K562 (cell line): ENCODE data around the gene DLGAP1. TPM values are rescaled to one million over a fixed set of nuclear protein-coding genes. Genes with fewer than 3 reads are reported as not detected.

Experiments used
- ATF1 ChIP-seq, 2 experiments: fragments of 450-650 bp in 1 of 2; IDR thresholded peaks; 2 replicates each; pipeline ENCODE4 v1.6.1; 2016; ENCODE audit warnings: missing compliant biosample characterization in 1 of 2, missing genetic modification characterization in 1 of 2
- BHLHE40 ChIP-seq: IDR thresholded peaks from 2 replicates; pipeline ENCODE4 v1.6.1; 2011; ENCODE audit warnings: low read length, improper control_type of control experiment
- CHD1 ChIP-seq: fragments of 200-600 bp; sonication (generic); IDR thresholded peaks from one replicate; pipeline ENCODE4 v1.6.1; 2012; ENCODE audit warnings: mild to moderate bottlenecking, moderate library complexity, low read length, inconsistent platforms
- ERF ChIP-seq: fragments of 450-650 bp; formaldehyde crosslinking; IDR thresholded peaks from 2 replicates; pipeline ENCODE4 v1.4.0; 2020; ENCODE audit warnings: mild to moderate bottlenecking, mixed read lengths
- HES1 ChIP-seq: fragments of 450-650 bp; IDR thresholded peaks from 2 replicates; pipeline ENCODE4 v1.6.1; 2016; ENCODE audit warnings: low read depth, mild to moderate bottlenecking, moderate library complexity
- HEY1 ChIP-seq: fragments of 250-450 bp; sonication (Bioruptor Pico); IDR thresholded peaks from 2 replicates; pipeline ENCODE4 v1.5.0; 2020; ENCODE audit warnings: mild to moderate bottlenecking, moderate library complexity, borderline replicate concordance
- NFE2 ChIP-seq: IDR thresholded peaks from 2 replicates; pipeline ENCODE4 v1.6.1; 2014; ENCODE audit warnings: antibody characterized with exemption, low read depth
- RBM22 ChIP-seq: fragments of 200-400 bp; formaldehyde crosslinking; IDR thresholded peaks from 2 replicates; pipeline ENCODE4 v1.6.1; 2018; ENCODE audit warnings: low read length, low read depth; ENCODE audit not compliant: poor library complexity, severe bottlenecking
- SAFB2 ChIP-seq: fragments of 200-400 bp; formaldehyde crosslinking; IDR thresholded peaks from 2 replicates; pipeline ENCODE4 v1.6.1; 2018; ENCODE audit warnings: borderline replicate concordance, low read length, low read depth, moderate library complexity; ENCODE audit not compliant: severe bottlenecking
- SNRNP70 ChIP-seq: fragments of 200-400 bp; formaldehyde crosslinking; optimal IDR thresholded peaks from 2 replicates; pipeline ENCODE3; 2017; ENCODE audit warnings: low read depth, low read length
- polyA plus RNA-seq, 8 experiments: library from polyadenylated mRNA; depleted of rRNA in 4 of 8; stranded (reverse) in 5 of 8; unstranded in 3 of 8; fragments of >200 nt; fragmentation: Nextera tagmentation in 2 of 8; fragmentation: Illumina TruSeq in 1 of 8; extraction: Ambion mirVana in 2 of 8; extraction: Trizol in 1 of 8; gene quantifications; 2 replicates each; pipeline versions ENCODE4 v1.2.1 to v1.2.3, GENCODE V29; 2011 to 2014; ENCODE audit warnings: inconsistent platforms in 1 of 8, missing spikeins in 1 of 8
- total RNA-seq, 7 experiments: library from RNA; depleted of rRNA in 6 of 7; stranded (reverse); fragments of >200 nt in 6 of 7; fragmentation: Illumina TruSeq in 2 of 7; extraction: Trizol in 2 of 7; gene quantifications; 2 replicates each; pipeline versions ENCODE4 v1.2.1 to v1.2.3, GENCODE V29; 2011 to 2021; ENCODE audit warnings: low replicate concordance in 1 of 7
- TF ChIP-seq, protein P1 (sequence below): sonication (generic); formaldehyde crosslinking; IDR thresholded peaks from 2 replicates; pipeline ENCODE4 v1.8.1; 2023; ENCODE audit warnings: mild to moderate bottlenecking, missing genetic modification reagents
- TF ChIP-seq, protein P2 (sequence below), 2 experiments: fragments of 450-650 bp; formaldehyde crosslinking in 1 of 2; IDR thresholded peaks; 2 replicates each; pipeline versions ENCODE4 v1.4.0 to v1.6.1; 2014 to 2020; ENCODE audit warnings: mild to moderate bottlenecking in 2 of 2, borderline replicate concordance in 1 of 2, low read depth in 1 of 2
- TF ChIP-seq, protein P3 (sequence below): IDR thresholded peaks from 2 replicates; pipeline ENCODE4 v1.6.1; 2012; ENCODE audit warnings: low read depth, low read length, improper control_type of control experiment, borderline replicate concordance

The DLGAP1 gene
- total and polyA plus RNA-seq, 9 of the 15 experiments (the other 6 are each of a cell fraction or from before 2014, with no cell fraction given), result 0.04 to 0.22 (median 0.08) TPM

DNA sequence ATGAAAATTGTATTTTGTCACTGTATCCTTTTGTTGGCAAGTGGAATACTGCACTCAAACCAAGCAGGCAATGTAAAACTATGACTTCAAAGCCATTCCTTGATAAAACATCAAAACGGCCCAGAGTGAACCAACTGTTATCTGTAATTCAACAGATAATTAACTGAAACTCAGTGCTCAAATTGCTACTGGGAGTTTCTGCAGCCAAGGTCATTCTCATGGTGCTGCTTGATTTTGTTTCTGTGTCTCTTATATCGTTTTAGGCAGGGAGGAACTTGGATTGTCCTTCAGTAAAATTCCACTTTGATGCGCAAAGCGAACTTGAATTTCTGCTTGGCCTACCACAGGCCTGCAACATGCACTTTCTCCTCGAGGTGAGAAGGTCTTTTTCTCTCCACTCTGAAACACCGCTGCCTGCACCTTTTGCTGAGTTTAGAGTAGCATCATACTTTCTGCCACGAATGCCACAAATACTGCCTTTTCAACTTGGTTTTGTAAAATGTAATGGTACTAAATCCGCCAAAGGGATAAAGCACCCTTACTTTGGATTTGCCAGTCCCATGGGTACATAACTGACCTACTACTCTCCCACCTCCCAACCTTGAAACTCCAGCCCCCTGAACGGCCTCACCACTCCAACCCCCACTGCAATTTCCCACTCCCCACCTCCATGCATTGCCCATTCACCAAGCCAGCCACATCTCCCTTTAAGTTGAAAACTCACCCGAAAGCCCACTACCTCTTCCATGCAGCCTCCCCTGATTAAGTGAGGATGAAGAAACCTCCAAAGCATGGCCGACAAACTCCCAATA lies 800.5 kb downstream of the DLGAP1 start (continued):
- no peak for TF ChIP-seq RBM22
- TF ChIP-seq ATF1 (CRISPR knock-in tag; IDR thresholded peaks at IDR 0.05), result no peak
- no peak for TF ChIP-seq ATF1 (tag; IDR thresholded peaks at IDR 0.05)
- TF ChIP-seq, protein P1, sequence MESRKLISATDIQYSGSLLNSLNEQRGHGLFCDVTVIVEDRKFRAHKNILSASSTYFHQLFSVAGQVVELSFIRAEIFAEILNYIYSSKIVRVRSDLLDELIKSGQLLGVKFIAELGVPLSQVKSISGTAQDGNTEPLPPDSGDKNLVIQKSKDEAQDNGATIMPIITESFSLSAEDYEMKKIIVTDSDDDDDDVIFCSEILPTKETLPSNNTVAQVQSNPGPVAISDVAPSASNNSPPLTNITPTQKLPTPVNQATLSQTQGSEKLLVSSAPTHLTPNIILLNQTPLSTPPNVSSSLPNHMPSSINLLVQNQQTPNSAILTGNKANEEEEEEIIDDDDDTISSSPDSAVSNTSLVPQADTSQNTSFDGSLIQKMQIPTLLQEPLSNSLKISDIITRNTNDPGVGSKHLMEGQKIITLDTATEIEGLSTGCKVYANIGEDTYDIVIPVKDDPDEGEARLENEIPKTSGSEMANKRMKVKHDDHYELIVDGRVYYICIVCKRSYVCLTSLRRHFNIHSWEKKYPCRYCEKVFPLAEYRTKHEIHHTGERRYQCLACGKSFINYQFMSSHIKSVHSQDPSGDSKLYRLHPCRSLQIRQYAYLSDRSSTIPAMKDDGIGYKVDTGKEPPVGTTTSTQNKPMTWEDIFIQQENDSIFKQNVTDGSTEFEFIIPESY, result no peak
- TF ChIP-seq NFE2, result no peak
- peak; percentile 64 for TF ChIP-seq CHD1
- TF ChIP-seq, protein P2, sequence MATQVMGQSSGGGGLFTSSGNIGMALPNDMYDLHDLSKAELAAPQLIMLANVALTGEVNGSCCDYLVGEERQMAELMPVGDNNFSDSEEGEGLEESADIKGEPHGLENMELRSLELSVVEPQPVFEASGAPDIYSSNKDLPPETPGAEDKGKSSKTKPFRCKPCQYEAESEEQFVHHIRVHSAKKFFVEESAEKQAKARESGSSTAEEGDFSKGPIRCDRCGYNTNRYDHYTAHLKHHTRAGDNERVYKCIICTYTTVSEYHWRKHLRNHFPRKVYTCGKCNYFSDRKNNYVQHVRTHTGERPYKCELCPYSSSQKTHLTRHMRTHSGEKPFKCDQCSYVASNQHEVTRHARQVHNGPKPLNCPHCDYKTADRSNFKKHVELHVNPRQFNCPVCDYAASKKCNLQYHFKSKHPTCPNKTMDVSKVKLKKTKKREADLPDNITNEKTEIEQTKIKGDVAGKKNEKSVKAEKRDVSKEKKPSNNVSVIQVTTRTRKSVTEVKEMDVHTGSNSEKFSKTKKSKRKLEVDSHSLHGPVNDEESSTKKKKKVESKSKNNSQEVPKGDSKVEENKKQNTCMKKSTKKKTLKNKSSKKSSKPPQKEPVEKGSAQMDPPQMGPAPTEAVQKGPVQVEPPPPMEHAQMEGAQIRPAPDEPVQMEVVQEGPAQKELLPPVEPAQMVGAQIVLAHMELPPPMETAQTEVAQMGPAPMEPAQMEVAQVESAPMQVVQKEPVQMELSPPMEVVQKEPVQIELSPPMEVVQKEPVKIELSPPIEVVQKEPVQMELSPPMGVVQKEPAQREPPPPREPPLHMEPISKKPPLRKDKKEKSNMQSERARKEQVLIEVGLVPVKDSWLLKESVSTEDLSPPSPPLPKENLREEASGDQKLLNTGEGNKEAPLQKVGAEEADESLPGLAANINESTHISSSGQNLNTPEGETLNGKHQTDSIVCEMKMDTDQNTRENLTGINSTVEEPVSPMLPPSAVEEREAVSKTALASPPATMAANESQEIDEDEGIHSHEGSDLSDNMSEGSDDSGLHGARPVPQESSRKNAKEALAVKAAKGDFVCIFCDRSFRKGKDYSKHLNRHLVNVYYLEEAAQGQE (IDR thresholded peaks at IDR 0.05; ENCODE audit: borderline replicate concordance), result no peak
- TF ChIP-seq, protein P2 (CRISPR knock-in tag; IDR thresholded peaks at IDR 0.05; ENCODE audit: low read depth), result 0 out of 2 replicates have a peak, but pooled peaks have one; percentile 36
- TF ChIP-seq, protein P3, sequence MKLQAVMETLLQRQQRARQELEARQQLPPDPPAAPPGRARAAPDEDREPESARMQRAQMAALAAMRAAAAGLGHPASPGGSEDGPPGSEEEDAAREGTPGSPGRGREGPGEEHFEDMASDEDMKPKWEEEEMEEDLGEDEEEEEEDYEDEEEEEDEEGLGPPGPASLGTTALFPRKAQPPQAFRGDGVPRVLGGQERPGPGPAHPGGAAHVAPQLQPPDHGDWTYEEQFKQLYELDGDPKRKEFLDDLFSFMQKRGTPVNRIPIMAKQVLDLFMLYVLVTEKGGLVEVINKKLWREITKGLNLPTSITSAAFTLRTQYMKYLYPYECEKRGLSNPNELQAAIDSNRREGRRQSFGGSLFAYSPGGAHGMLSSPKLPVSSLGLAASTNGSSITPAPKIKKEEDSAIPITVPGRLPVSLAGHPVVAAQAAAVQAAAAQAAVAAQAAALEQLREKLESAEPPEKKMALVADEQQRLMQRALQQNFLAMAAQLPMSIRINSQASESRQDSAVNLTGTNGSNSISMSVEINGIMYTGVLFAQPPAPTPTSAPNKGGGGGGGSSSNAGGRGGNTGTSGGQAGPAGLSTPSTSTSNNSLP, result 0 out of 2 replicates have a peak, but pooled peaks have one; percentile 9
- 0 out of 2 replicates have a peak, but pooled peaks have one; percentile 8 for TF ChIP-seq BHLHE40
- TF ChIP-seq HEY1 (CRISPR knock-in tag), result no peak
- no peak for TF ChIP-seq SNRNP70
- no peak for TF ChIP-seq SAFB2
- TF ChIP-seq HES1, result no peak
- TF ChIP-seq ERF, result peak; percentile 72
